ENCODE data around the gene WWTR1.

- TF ChIP-seq CTCF (IDR thresholded peaks at IDR 0.05; ENCODE audit: low read depth, low read length) (no peak), POLR2A (IDR thresholded peaks at IDR 0.05; ENCODE audit: extremely low read depth, insufficient read length) (no peak), MAX (IDR thresholded peaks at IDR 0.05; ENCODE audit: low read depth, low read length) (no peak)
Observed at GRCh38 chr3:149634072-149634471, 23.8 kb downstream of the WWTR1 start.

Data from NB4 (cell line).